SU-DHL-6 (cell line): ENCODE measurements around the gene EIF1AD.

Experiments used
- H2AFZ ChIP-seq: fragments of 200-600 bp; sonication (generic); 2 replicates; pipeline ENCODE4 v1.6.1; 2014; ENCODE audit warnings: low read depth, mild to moderate bottlenecking, moderate library complexity, mixed read lengths, antibody characterized with exemption, low read length; ENCODE audit not compliant: severe bottlenecking
- H3F3A ChIP-seq: fragments of 200-600 bp; shearing (Covaris generic); 2 replicates; pipeline ENCODE4 v1.6.0; 2016; ENCODE audit warnings: antibody characterized with exemption, mild to moderate bottlenecking; ENCODE audit not compliant: insufficient read depth
- H3K27ac ChIP-seq: fragments of 200-600 bp; sonication (generic); 2 replicates; pipeline ENCODE4 v1.5.1; 2016; ENCODE audit warnings: low read depth, mild to moderate bottlenecking, low read length, moderate library complexity, mixed read lengths
- H3K27me3 ChIP-seq: fragments of 200-600 bp; sonication (generic), shearing (Covaris generic); 2 replicates; pipeline ENCODE4 v1.6.0; 2014; ENCODE audit warnings: mild to moderate bottlenecking, low read length
- H3K36me3 ChIP-seq: fragments of 200-600 bp; sonication (generic); 2 replicates; pipeline ENCODE4 v1.6.1; 2014; ENCODE audit warnings: mild to moderate bottlenecking, low read length, mixed read lengths
- H3K4me2 ChIP-seq: fragments of 300-600, 200-600 bp; shearing (Covaris generic), sonication (generic); 2 replicates; pipeline ENCODE4 v1.6.0; 2014; ENCODE audit warnings: low read length, low read depth, mild to moderate bottlenecking; ENCODE audit not compliant: poor library complexity, severe bottlenecking
- H3K4me3 ChIP-seq: fragments of 200-600 bp; sonication (generic); 2 replicates; pipeline ENCODE4 v1.5.1; 2014; ENCODE audit warnings: antibody characterized with exemption, low read length, mild to moderate bottlenecking, mixed read lengths; ENCODE audit not compliant: insufficient read depth, poor library complexity, severe bottlenecking
- H3K79me2 ChIP-seq: fragments of 200-600 bp; sonication (generic); 2 replicates; pipeline ENCODE4 v1.6.1; 2014; ENCODE audit warnings: mild to moderate bottlenecking, low read length, moderate library complexity; ENCODE audit not compliant: insufficient read depth
- H3K9ac ChIP-seq: fragments of 200-600 bp; sonication (generic); 2 replicates; pipeline ENCODE4 v1.7.0; 2014; ENCODE audit warnings: mild to moderate bottlenecking, low read length
- H3K9me2 ChIP-seq: fragments of 200-600 bp; sonication (generic); replicated peaks from 2 replicates; pipeline ENCODE4 v1.6.1; 2014; ENCODE audit warnings: low read length; ENCODE audit not compliant: insufficient read depth
- H3K9me3 ChIP-seq: fragments of 200-600 bp; sonication (generic); 2 replicates; pipeline ENCODE4 v1.6.1; 2014; ENCODE audit warnings: low read length, mixed read lengths; ENCODE audit not compliant: insufficient read depth
- H4K20me1 ChIP-seq: fragments of 200-600 bp; sonication (generic); 2 replicates; pipeline ENCODE4 v1.6.1; 2014; ENCODE audit warnings: low read depth, mild to moderate bottlenecking, antibody characterized with exemption, low read length, moderate library complexity, mixed read lengths
- EZH2phosphoT487 ChIP-seq: fragments of 200-600 bp; sonication (generic), shearing (Covaris generic); conservative IDR thresholded peaks from 2 replicates; pipeline ENCODE4 v1.6.1; 2018; ENCODE audit warnings: mild to moderate bottlenecking, antibody characterized with exemption, low read length, moderate library complexity, mixed read lengths
- TF ChIP-seq, protein P1 (sequence below): fragments of 200-600 bp; sonication (generic); IDR thresholded peaks from one replicate; pipeline ENCODE4 v1.5.1; 2017; ENCODE audit warnings: antibody characterized with exemption, mild to moderate bottlenecking, low read length, moderate library complexity; ENCODE audit not compliant: insufficient read depth, poor library complexity, severe bottlenecking

EIF1AD gene

DNA sequence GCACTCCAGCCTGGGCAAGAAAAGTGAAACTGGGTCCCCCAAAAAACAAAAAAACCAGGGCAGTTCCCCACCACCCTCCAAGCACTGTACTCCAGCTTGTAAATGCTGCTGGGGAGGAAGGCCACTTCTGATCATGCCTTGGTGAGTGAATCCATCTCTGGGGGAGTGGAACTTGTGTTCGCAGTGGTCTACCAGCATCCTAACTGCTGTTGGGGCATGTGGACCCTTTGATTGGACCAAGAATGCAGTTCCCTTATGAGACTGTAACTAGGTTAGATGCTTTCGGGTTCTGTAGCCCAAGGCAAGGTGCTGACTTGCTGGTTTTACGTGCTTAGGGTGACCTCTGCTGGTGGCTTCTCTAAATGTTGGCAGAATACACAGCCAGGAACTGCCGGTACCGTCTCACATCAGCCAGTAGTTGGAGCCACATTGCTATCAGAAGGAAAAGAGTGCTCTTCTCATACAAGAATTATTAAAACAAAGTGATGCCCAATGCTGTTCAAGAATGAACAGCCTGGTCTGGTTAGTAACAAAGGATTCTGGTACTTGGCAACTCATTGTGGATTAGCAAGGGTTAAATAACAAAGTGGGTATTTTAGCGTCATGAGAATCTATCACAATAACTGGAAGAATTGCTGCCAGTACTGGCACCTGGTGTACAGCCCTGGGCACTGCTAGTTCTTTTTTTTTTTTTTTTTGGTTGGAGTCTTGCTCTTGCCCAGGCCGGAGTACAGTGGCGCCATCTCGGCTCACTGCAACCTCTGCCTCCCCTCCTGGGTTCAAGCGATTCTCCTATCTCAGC, 13.0 kb downstream of the EIF1AD start:
- Histone ChIP-seq H3K9me3 (no peaks in the 10 kb centered on the region), H3F3A (peaks cover 9% of the 10 kb centered on the region), H2AFZ (no peak overlapping the region), H4K20me1 (no peaks in the 10 kb centered on the region), H3K27ac (no peak overlapping the region), H3K27me3 (no peaks in the 10 kb centered on the region), H3K9ac (no peak overlapping the region), H3K36me3 (no peaks in the 10 kb centered on the region), H3K4me3 (no peak overlapping the region), H3K4me2 (no peak overlapping the region), H3K79me2 (no peaks in the 10 kb centered on the region), H3K9me2 (no peaks in the 10 kb centered on the region)
- TF ChIP-seq, protein P1, sequence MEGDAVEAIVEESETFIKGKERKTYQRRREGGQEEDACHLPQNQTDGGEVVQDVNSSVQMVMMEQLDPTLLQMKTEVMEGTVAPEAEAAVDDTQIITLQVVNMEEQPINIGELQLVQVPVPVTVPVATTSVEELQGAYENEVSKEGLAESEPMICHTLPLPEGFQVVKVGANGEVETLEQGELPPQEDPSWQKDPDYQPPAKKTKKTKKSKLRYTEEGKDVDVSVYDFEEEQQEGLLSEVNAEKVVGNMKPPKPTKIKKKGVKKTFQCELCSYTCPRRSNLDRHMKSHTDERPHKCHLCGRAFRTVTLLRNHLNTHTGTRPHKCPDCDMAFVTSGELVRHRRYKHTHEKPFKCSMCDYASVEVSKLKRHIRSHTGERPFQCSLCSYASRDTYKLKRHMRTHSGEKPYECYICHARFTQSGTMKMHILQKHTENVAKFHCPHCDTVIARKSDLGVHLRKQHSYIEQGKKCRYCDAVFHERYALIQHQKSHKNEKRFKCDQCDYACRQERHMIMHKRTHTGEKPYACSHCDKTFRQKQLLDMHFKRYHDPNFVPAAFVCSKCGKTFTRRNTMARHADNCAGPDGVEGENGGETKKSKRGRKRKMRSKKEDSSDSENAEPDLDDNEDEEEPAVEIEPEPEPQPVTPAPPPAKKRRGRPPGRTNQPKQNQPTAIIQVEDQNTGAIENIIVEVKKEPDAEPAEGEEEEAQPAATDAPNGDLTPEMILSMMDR: peak; percentile 99
- TF ChIP-seq EZH2phosphoT487: no peak

DNA sequence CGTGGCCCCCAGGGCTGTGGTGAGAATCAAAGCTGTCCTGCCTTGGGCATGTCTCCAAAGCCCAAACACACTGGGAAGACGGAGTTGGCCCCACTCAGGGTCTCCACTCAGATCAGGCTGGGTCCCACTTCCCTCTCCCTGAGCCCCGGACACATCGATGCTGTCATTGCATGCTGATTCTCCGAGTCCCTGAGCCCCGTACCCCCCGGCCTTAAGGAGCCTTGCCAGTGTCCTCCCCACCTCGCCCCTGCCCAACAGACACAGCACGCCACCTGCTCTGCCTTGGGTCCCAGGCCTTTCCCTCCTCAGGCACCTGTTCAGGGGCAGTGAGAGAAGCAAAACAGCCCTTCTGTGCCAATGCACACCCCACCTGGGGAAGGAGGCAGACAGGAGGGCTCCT, 14.6 kb downstream of the EIF1AD start:
- no peak overlapping the region for H3K9ac ChIP-seq
- TF ChIP-seq, protein P1: no peak
- TF ChIP-seq EZH2phosphoT487: no peak
- H3K9me2 ChIP-seq: no peaks in the 10 kb centered on the region

DNA sequence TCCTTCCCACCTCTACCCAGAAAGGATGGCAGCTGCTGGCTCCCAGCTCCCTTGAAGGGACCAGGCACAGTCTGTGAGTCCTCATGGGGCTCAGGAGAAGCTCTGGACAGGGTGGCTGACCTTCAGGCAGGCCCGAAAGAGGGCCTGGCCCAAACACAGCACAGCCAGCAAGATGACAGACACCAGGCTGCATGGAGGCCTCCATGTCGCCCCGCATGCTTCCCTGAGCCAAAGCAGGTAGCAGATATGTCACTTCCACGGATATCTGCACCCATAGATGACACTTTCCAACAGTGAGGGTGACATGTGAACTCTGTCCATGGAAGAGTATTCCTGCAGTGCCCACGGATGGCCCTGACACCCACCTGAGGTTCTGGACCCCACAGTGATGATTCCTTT, 18.4 kb downstream of the EIF1AD start:
- Histone ChIP-seq H3K4me3 (no peak overlapping the region), H3K9ac (no peak overlapping the region), H2AFZ (no peak overlapping the region), H3K9me2 (no peaks in the 10 kb centered on the region), H3K36me3 (no peaks in the 10 kb centered on the region), H3K27ac (no peak overlapping the region), H3K27me3 (no peaks in the 10 kb centered on the region), H3K9me3 (no peaks in the 10 kb centered on the region), H3K79me2 (no peaks in the 10 kb centered on the region), H3F3A (no peaks in the 10 kb centered on the region), H4K20me1 (no peaks in the 10 kb centered on the region), H3K4me2 (no peak overlapping the region)
- TF ChIP-seq, protein P1: no peak
- TF ChIP-seq EZH2phosphoT487: no peak

More for the DNA sequence above, 14.6 kb downstream of the EIF1AD start:
- no peak overlapping the region for H3K27ac ChIP-seq
- no peaks in the 10 kb centered on the region for H3K27me3 ChIP-seq
- H2AFZ ChIP-seq: no peak overlapping the region
- H4K20me1 ChIP-seq: no peaks in the 10 kb centered on the region
- peaks cover 9% of the 10 kb centered on the region for H3F3A ChIP-seq
- H3K9me3 ChIP-seq: no peaks in the 10 kb centered on the region
- H3K4me3 ChIP-seq: no peak overlapping the region
- no peak overlapping the region for H3K4me2 ChIP-seq
- no peaks in the 10 kb centered on the region for H3K79me2 ChIP-seq
- H3K36me3 ChIP-seq: no peaks in the 10 kb centered on the region
